Stimulated activated CD4-positive, alpha-beta T cell treated with anti-CD3 and anti-CD28 coated beads, Interleukin-2, amount 100 ng/mL, for 48 hours (primary cell): ENCODE measurements around the gene USH1G.
"Not testable (repeated sequence)": the region's sequence is repeated elsewhere in the genome, so short reads cannot be mapped to it uniquely, and the experiment has no call there.

Source experiments
- DNase-seq, 2 donors: peaks; one replicate each; pipeline ENCODE4 v3.0.0-alpha.2; 2020

The USH1G gene

DNA sequence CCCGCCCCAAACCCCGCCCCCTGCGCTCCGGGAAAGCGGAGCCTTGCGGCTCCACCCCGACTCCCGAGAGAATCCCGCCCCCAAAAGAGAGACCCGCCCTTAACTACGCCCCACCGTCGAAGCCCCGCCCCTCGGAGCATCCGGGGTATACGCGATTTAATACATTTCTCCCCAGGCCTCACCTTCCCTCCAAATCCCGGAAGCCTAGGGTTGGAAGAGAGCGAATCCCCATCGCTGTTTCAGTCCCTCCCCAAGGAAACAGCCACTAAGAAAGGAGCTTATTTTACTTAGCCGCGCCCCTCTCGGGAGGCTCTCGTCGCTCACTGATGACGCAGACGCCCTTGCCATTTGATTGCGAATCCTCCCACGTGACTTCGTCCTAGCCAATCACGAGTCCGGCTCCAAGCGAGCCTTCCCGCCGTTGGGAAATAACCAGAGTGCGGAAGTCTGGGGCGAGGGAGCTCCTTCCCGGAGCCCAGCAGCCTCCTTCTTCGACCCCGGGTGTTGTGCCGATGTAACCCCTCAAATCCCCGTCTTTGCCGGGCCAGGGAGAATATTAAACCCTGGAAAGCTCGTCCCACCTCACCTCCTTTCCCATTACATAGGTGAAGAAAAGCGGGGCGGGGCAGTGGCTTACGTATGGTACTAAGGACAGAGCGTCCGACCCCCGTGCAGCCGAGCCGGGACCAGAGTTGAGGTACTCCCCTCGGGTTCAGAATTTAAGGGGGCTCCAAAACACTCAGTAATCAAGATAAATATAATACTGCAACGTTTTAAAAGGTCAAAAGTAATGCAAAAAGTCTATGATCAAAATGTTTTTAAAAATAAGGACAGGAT lies 49.8 kb downstream of the USH1G start:
- peak; percentile 98 to 100 for DNase-seq

DNA sequence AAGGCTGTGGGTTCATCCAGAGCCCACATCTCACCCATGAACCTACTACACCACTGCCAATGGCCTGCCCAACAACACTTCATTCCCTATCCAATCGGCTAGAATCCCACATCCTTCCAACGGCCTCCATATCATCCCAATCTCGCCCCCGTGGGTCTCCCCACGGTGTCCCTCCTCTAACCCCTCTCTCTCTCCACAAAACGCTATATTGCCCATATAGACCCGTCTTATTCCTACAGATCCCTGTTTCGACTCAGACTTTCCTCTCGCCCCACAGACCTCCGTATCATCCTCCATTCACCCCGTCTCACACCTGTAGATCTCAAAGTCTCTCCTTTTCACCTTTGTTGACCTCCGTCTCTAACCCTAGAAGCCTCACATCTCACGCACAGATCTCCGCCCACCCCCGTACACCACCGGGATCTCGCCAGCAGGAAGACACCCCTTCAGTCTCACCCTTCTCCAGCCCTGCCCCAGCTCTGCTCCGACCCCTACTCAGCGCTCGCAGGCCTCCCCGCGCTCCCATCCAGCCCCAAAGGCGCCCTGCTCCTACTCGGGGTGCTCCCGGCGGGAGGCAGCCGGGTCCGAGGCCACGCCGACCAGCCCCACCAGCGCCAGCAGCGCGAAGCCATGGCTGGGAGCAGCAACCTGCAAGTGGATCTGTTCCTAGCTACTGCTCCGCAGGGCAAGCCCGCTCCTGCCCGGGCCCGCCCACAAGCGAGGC lies 50.6 kb downstream of the USH1G start, which contains the start of gene FDXR:
TSS of gene FDXR (minus strand) at position 682 of the 724 bp plus-strand sequence. CDS start at position 632, 50 bp downstream.
- DNase-seq: no peak

DNA sequence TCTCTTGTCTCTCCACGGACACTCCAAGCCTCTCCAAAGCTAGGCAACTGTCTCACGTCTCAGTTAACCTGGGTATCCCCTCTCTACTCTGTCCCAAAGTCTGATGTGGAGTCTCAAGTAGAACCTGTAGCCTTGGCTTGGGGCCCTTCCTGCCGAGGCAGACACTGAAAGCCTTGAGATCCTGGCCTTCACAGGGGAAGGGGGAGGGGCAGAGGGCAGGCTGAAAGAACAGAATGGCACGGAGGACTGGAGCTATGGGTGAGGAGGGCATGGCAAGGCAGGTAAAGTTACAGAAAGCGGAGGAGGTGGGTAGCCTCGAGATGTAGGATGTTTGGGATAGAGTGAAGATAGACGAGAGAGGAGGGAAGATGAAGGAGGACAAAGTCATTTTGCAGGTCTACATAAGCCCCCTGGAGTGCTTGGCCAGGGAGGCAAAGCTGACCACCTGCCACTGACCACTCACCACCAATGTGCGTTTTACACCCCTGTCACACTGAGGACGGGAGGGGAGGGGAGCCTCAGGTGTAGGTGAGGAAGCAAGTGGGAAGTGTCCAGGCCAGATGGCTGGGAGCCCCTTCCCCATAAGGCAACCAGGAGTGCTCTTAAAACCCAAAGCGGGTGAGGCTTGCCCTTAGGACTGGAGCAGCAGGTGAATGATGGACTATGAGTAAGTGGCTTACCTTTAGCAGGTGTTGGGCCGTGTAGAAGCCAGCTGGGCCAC lies 51.5 kb downstream of the USH1G start:
- no peak for DNase-seq

DNA sequence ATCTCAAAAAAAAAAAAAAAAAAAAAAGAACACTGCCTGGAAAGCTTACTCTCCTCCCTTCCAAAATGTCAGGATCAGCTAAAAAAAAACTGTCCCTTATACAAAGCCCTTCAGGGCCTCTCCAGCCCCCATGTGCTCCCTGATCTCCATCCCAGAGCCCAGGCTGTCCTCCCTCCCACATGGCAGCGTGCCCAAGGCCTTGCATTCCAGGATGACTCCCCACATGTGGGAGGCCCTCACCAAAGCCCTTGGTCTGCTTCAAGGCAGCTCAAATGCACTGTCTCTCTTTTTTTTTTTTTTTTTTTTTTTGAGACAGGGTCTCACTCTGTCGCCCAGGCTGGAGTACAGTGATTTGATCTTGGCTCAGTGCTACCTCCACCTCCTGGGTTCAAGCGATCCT lies 52.5 kb downstream of the USH1G start:
- no peak for DNase-seq

DNA sequence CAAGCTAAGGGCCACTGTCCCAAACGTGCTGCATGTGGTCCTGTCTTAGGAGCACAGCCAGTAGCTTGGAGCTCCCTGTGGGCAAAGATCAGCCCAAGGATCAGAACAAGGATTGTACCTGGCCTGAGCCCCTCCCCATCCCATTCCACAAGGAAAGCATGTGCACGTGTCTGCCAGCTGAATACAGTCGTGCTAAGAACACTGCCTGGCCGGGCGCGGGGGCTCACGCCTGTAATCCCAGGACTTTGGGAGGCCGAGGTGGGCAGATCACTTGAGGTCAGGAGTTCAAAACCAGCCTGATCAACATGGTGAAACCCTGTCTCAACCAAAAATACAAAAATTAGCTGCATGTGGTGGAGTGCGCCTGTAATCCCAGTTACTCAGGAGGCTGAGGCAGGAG lies 53.0 kb downstream of the USH1G start:
- not testable (repeated sequence) for DNase-seq

DNA sequence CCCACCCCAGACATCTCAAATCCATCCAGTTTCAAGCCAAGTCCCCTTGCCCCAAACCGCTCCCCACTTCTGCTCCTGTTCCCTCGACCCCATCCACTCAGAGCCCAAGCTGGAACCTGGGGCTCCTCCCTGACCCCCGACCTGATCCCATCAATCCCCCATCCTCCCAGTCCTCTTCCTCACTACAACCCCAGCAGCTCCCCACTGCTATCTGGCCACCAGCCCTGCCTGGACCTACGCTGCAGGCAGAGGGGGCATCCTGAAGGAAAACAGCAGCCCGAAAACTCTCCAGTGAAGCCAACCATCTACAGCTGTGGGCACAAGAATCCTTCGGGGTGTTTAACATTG lies 54.2 kb downstream of the USH1G start:
- DNase-seq: no peak

DNA sequence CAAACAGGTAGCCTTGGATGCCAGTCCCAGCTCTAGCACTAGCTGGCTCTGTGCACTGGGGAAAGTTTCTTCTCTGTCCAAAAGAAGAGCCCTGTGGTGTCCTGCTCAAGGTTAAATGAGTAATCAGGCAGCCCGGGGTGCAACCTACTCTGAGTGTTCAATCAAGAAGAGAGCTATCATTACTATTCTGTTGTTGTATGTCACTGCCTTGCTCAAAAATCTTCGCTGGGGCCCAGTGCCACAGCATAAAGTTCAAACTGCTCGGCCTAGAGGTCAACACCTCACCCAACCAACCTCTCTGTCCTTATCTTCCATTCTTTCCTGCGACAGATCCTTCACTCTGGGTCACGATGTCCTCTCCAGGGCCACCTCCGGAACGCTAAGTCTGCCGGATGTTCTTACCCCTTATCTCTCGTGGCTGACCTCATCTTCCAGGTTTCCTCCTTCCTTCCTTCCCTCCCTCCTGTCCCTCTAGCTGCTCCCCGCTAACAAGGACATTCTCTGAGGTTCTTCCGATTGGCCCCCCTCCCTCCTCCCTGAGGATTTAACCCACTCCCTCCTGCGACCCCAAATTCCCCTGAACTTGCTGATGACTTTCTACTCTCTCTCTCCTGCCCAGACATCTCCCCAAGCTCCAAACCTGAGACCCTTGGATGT lies 54.7 kb downstream of the USH1G start:
- no peak for DNase-seq

DNA sequence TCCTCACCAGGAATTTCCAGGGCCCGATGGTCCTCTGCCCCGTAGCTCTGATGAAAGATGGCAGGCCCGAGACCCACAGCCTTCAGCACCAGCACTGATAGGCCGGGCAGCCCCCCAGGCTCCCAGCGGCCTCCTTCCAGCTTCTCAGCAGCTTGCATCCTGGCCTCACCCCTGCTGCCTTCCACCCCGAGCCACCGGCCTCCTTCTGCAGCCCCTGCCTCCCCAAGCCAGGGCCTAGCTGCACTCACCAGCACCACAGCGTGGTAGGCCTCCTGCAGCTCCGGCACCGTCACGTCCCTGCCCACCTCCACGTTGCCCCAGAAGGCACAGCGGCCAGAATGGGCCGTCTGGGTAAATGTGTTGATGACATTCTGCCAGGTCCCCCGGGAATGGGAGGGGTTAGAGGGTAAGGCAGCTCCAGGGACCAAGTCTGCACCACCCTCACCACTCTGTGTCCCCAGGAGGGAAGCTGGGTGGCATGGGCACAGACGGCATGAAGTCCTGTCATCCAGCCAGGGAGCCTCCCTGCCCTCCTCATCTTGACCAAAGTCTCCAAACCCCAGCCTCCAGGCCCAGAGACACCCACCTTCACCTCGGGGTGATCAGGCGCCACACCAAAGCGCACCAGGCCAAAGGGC lies 56.7 kb downstream of the USH1G start:
- no peak for DNase-seq
